Vagina (tissue), 2 donors: ENCODE data around the gene NGEF.

Experiments used
- POLR2A ChIP-seq, 2 donors: fragments of 450-650 bp; IDR thresholded peaks; one replicate each; pipeline ENCODE4 v1.6.1; 2017; ENCODE audit warnings: antibody characterized with exemption in 2 of 2, mild to moderate bottlenecking in 2 of 2, moderate library complexity in 2 of 2
- POLR2AphosphoS5 ChIP-seq, 2 donors: sonication (generic); formaldehyde crosslinking; IDR thresholded peaks; one replicate each; pipeline ENCODE4 v1.9.0; 2017; ENCODE audit warnings: antibody characterized with exemption in 2 of 2, mild to moderate bottlenecking in 2 of 2, low read depth in 1 of 2; ENCODE audit not compliant: insufficient read depth in 1 of 2
- TF ChIP-seq, protein P1 (sequence below), 3 experiments: fragments of 450-650 bp in 2 of 3; fragments of 200-600 bp in 1 of 3; sonication (generic) in 1 of 3; IDR thresholded peaks; one replicate each; pipeline ENCODE4 v1.5.1; 2017 to 2019; ENCODE audit warnings: antibody characterized with exemption in 3 of 3, mild to moderate bottlenecking in 2 of 3, moderate library complexity in 2 of 3

GRCh38 chr2:232959139-232959538 lies 53.9 kb downstream of the NGEF start:
- TF ChIP-seq, protein P1, sequence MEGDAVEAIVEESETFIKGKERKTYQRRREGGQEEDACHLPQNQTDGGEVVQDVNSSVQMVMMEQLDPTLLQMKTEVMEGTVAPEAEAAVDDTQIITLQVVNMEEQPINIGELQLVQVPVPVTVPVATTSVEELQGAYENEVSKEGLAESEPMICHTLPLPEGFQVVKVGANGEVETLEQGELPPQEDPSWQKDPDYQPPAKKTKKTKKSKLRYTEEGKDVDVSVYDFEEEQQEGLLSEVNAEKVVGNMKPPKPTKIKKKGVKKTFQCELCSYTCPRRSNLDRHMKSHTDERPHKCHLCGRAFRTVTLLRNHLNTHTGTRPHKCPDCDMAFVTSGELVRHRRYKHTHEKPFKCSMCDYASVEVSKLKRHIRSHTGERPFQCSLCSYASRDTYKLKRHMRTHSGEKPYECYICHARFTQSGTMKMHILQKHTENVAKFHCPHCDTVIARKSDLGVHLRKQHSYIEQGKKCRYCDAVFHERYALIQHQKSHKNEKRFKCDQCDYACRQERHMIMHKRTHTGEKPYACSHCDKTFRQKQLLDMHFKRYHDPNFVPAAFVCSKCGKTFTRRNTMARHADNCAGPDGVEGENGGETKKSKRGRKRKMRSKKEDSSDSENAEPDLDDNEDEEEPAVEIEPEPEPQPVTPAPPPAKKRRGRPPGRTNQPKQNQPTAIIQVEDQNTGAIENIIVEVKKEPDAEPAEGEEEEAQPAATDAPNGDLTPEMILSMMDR (IDR thresholded peaks at IDR 0.05): no peak
- TF ChIP-seq POLR2A (IDR thresholded peaks at IDR 0.05): no peak
- TF ChIP-seq POLR2AphosphoS5 (IDR thresholded peaks at IDR 0.05; ENCODE audit: insufficient read depth in 1 of 2, low read depth in 1 of 2): no peak
